Breast epithelium (tissue), 4 donors: ENCODE data around the gene GPR183. TPM values are rescaled to one million over a fixed set of nuclear protein-coding genes. Genes with fewer than 3 reads are reported as not detected.

Experiments
- DNase-seq, 2 donors: peaks; one replicate each; pipeline ENCODE4 v3.0.0-alpha.2; 2019; ENCODE audit warnings: low spot score in 2 of 2
- H3K27ac ChIP-seq, 2 donors: fragments of 200-600 bp; sonication (generic) in 1 of 2; one replicate each; pipeline ENCODE4 v1.5.1; 2016 to 2019; ENCODE audit warnings: mild to moderate bottlenecking in 1 of 2
- H3K27me3 ChIP-seq, 2 donors: fragments of 200-600 bp; sonication (generic) in 1 of 2; one replicate each; pipeline versions ENCODE4 v1.5.1 to v1.6.0; 2017 to 2019; ENCODE audit warnings: control low read depth in 1 of 2, mild to moderate bottlenecking in 1 of 2
- H3K36me3 ChIP-seq: fragments of 200-600 bp; one replicate; pipeline ENCODE4 v1.5.1; 2019
- H3K4me1 ChIP-seq, 2 donors: fragments of 200-600 bp; sonication (generic); one replicate each; pipeline ENCODE4 v1.5.1; 2016 to 2019; ENCODE audit warnings: control low read depth in 1 of 2
- H3K4me3 ChIP-seq, 3 donors: fragments of 200-600 bp; sonication (generic); 1 replicate in 2 of 3; 2 replicates in 1 of 3; pipeline ENCODE4 v1.5.1; 2016 to 2019; ENCODE audit warnings: mild to moderate bottlenecking in 3 of 3, moderate library complexity in 2 of 3
- H3K9me3 ChIP-seq, 2 donors: fragments of 200-600 bp; sonication (generic) in 1 of 2; one replicate each; pipeline ENCODE4 v1.5.1; 2016 to 2019; ENCODE audit warnings: control low read depth in 1 of 2
- POLR2A ChIP-seq: fragments of 450-650 bp; IDR thresholded peaks from one replicate; pipeline ENCODE4 v1.6.1; 2016; ENCODE audit warnings: antibody characterized with exemption, mild to moderate bottlenecking, moderate library complexity
- POLR2AphosphoS5 ChIP-seq, 3 donors: sonication (generic); formaldehyde crosslinking; IDR thresholded peaks; one replicate each; pipeline ENCODE4 v1.6.1; 2017; ENCODE audit warnings: antibody characterized with exemption in 3 of 3
- intact Hi-C: fragments of 100-400 bp; cut with DNase I; formaldehyde crosslinking; loops from one replicate; pipeline ENCODE4 v1.15.1; 2023; ENCODE audit warnings: low total_unique reads
- total RNA-seq, 3 donors: library from RNA; depleted of rRNA; stranded (reverse); fragments of >200 nt; gene quantifications; one replicate each; pipeline ENCODE4 v1.1.0, GENCODE V29; 2016
- TF ChIP-seq, protein P1 (sequence below), 3 donors: fragments of 450-650 bp; IDR thresholded peaks; one replicate each; pipeline ENCODE4 v1.5.1; 2016 to 2017; ENCODE audit warnings: antibody characterized with exemption in 3 of 3, mild to moderate bottlenecking in 3 of 3, moderate library complexity in 3 of 3

Gene GPR183
- total RNA-seq, 3 donors from 2014 or later = 10.2 to 30.1 (median 21.4) TPM

DNA sequence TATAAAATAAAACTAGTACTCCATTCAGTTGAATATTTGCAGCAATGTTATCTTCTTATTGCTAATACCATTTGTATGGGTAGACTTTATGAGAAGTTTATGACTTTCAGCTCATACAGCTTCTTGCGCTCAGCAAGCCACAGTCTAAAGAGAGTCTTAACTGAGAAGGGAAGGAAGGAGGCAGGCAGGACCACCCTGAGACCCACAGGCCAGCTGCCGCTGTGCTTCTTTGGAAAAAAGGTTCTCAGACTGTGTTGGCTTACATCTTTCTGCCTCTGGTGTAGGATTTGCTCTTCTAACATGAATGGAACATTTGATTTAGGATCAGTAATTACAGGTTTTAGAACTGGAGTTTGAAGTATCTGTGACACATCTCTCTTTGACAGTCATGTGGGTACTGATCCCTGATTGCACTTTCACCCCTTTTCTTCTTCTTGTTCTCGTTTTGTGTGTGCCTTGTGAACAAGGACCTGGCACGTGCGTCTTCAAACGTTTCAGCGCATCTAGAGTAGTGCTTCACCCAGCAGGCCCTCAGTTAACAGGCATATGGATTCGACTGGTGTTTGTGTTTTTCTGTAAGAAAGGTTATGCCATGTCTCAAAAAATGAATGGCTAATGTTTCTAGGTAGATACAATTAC, 41.9 kb downstream of the GPR183 start:
- H3K36me3 ChIP-seq = no peaks in the 10 kb centered on the region
- no peak for TF ChIP-seq POLR2A
- TF ChIP-seq, protein P1, sequence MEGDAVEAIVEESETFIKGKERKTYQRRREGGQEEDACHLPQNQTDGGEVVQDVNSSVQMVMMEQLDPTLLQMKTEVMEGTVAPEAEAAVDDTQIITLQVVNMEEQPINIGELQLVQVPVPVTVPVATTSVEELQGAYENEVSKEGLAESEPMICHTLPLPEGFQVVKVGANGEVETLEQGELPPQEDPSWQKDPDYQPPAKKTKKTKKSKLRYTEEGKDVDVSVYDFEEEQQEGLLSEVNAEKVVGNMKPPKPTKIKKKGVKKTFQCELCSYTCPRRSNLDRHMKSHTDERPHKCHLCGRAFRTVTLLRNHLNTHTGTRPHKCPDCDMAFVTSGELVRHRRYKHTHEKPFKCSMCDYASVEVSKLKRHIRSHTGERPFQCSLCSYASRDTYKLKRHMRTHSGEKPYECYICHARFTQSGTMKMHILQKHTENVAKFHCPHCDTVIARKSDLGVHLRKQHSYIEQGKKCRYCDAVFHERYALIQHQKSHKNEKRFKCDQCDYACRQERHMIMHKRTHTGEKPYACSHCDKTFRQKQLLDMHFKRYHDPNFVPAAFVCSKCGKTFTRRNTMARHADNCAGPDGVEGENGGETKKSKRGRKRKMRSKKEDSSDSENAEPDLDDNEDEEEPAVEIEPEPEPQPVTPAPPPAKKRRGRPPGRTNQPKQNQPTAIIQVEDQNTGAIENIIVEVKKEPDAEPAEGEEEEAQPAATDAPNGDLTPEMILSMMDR (IDR thresholded peaks at IDR 0.05) = no peak
- no peak for TF ChIP-seq POLR2AphosphoS5 (IDR thresholded peaks at IDR 0.05)
- no peaks in the 10 kb centered on the region for H3K4me1 ChIP-seq
- H3K27ac ChIP-seq = no peak overlapping the region
- H3K27me3 ChIP-seq = no peaks in the 10 kb centered on the region
- no peaks in the 10 kb centered on the region for H3K9me3 ChIP-seq
- no peak for DNase-seq
- intact Hi-C loops = loop anchor here (5.0 kb wide), 1 partner anchor 88 kb away; no protein-coding TSS in a partner anchor
- no peak overlapping the region for H3K4me3 ChIP-seq

DNA sequence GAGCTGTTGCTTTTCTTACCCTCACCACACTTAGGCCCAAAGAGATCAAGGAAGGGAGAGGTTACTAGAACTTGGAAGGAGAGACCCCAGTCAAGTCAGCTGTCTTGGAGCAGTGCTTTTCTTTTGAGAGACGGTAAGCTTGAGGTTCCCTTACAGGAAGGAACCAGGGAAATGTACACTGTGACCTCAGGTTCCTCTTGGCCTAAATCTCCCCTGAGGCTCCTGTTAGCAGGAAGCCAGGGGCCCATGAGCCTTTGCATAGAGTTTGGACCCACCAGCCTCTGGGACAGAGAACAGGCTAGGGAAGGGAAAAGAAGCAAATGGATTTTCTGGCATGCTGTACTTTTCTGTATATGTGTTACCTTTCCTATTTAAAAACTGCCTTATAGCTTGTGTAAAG, 43.1 kb downstream of the GPR183 start:
- Histone ChIP-seq H3K27ac (no peak overlapping the region), H3K4me3 (no peak overlapping the region), H3K27me3 (no peaks in the 10 kb centered on the region), H3K4me1 (no peaks in the 10 kb centered on the region), H3K9me3 (no peaks in the 10 kb centered on the region), H3K36me3 (no peaks in the 10 kb centered on the region)
- no peak for DNase-seq
- intact Hi-C loops = no loop called here
- TF ChIP-seq, protein P1 (IDR thresholded peaks at IDR 0.05) = no peak
- TF ChIP-seq POLR2AphosphoS5 (IDR thresholded peaks at IDR 0.05) = no peak
- TF ChIP-seq POLR2A = no peak

DNA sequence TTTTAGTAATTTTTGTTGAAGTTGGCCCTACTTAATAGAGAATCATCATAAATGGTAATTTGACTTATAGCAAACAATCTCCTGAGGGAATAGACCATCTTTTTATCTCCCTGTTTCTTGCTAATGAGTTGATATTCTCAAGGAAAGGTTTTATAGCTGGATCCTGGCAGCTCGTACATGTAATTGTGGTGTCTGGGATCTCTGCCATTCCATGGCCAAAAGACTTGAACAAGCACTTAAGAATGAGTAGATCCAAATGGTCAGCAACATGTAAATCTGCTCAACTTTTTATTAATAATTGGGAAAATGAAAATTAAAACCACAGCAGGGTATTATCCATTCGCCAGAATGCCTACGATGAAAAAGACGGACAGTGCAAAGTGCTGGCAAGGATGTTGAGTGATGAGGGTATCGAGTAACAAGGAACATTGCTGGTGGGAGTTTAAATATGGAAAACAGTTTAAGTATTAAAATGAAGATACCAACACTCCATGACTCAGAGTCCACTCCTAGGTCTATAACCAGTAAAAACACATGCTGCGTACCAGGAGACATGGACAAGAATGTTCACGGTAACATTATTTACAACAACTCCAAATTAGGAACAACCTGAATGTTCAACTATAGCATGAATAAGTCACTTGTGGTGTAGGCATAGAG, 43.9 kb downstream of the GPR183 start:
- no peak overlapping the region for H3K27ac ChIP-seq
- no peaks in the 10 kb centered on the region for H3K4me1 ChIP-seq
- intact Hi-C loops = no loop called here
- H3K4me3 ChIP-seq = no peak overlapping the region
- H3K27me3 ChIP-seq = no peaks in the 10 kb centered on the region
- no peak for TF ChIP-seq POLR2AphosphoS5 (IDR thresholded peaks at IDR 0.05)
- no peaks in the 10 kb centered on the region for H3K36me3 ChIP-seq
- DNase-seq = no peak
- no peaks in the 10 kb centered on the region for H3K9me3 ChIP-seq

DNA sequence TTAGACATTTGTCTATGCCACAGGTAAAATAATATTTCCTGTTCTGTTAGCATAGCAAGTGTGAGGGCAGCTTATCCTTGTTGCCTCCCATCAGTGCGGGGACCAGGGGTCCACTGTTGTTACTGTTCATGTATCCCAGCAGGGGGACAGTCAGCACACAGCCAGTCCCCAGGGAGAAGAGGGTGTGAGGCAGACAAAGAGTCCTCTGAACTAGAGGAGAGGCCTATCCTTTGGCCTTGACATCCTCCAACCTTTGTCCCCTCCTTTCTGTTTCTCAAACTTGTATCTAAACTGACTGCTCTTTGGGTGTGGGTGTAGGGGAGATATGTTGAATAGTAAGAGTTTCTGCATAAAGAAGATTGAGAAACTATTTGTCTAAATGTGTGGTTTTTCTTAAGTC, 46.1 kb downstream of the GPR183 start:
- H3K4me1 ChIP-seq = no peaks in the 10 kb centered on the region
- no peak overlapping the region for H3K27ac ChIP-seq
- TF ChIP-seq POLR2AphosphoS5 (IDR thresholded peaks at IDR 0.05) (no peak), POLR2A (no peak)
- TF ChIP-seq, protein P1 (IDR thresholded peaks at IDR 0.05) = no peak
- H3K9me3 ChIP-seq = no peaks in the 10 kb centered on the region
- intact Hi-C loops = no loop called here
- DNase-seq = no peak
- H3K4me3 ChIP-seq = no peak overlapping the region
- no peaks in the 10 kb centered on the region for H3K36me3 ChIP-seq
- H3K27me3 ChIP-seq = no peaks in the 10 kb centered on the region

DNA sequence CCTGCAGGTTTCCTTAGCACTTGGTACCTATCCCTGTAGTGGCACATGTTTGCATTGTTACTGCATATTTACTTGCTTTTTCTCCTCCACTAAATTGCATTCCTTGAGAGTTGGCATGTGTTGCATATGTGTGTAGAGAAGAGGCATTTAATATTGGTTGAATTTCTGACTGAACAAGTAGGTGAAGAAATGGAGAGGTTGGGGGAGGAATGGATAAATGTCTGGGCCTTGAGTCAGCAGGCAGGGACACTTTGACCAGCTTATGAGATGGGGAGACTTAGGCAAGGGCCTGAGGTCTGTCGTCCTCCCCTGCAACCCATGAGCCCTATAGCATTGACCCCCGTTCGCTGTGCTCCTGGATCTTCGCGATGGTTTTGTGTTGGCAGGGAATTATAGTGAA, 47.0 kb downstream of the GPR183 start:
- Histone ChIP-seq H3K27me3 (no peaks in the 10 kb centered on the region), H3K4me3 (no peak overlapping the region), H3K27ac (no peak overlapping the region), H3K4me1 (no peaks in the 10 kb centered on the region), H3K9me3 (no peaks in the 10 kb centered on the region), H3K36me3 (no peaks in the 10 kb centered on the region)
- TF ChIP-seq POLR2A = no peak
- TF ChIP-seq, protein P1 (IDR thresholded peaks at IDR 0.05) = no peak
- no peak for TF ChIP-seq POLR2AphosphoS5 (IDR thresholded peaks at IDR 0.05)
- DNase-seq = no peak
- intact Hi-C loops = no loop called here
